Ishikawa (cell line): ENCODE results near the gene TBC1D8.

ENCODE experiments used
- CEBPB ChIP-seq: IDR thresholded peaks from 2 replicates; pipeline ENCODE4 v1.6.1; 2012
- CREB1 ChIP-seq: IDR thresholded peaks from 2 replicates; pipeline ENCODE4 v1.6.1; 2012; ENCODE audit warnings: low read depth
- EGR1 ChIP-seq: IDR thresholded peaks from 2 replicates; pipeline ENCODE4 v1.6.1; 2012
- EP300 ChIP-seq: IDR thresholded peaks from 2 replicates; pipeline ENCODE4 v1.6.1; 2012; ENCODE audit warnings: borderline replicate concordance
- FOXM1 ChIP-seq: IDR thresholded peaks from 2 replicates; pipeline ENCODE4 v1.6.1; 2012; ENCODE audit warnings: low read depth, borderline replicate concordance
- MAX ChIP-seq: IDR thresholded peaks from 2 replicates; pipeline ENCODE4 v1.6.1; 2012
- NFIC ChIP-seq: IDR thresholded peaks from 2 replicates; pipeline ENCODE4 v1.6.1; 2012
- RAD21 ChIP-seq: IDR thresholded peaks from 2 replicates; pipeline ENCODE4 v1.6.1; 2012; ENCODE audit warnings: low read depth
- REST ChIP-seq: IDR thresholded peaks from 2 replicates; pipeline ENCODE4 v1.6.1; 2012; ENCODE audit warnings: low read depth, mild to moderate bottlenecking
- TAF1 ChIP-seq: IDR thresholded peaks from 2 replicates; pipeline ENCODE4 v1.6.1; 2012; ENCODE audit warnings: low read depth, mild to moderate bottlenecking
- TCF12 ChIP-seq: IDR thresholded peaks from 2 replicates; pipeline ENCODE4 v1.6.1; 2012; ENCODE audit warnings: low read depth
- TEAD4 ChIP-seq: IDR thresholded peaks from 2 replicates; pipeline ENCODE4 v1.6.1; 2012
- USF1 ChIP-seq: IDR thresholded peaks from 2 replicates; pipeline ENCODE4 v1.6.1; 2012
- YY1 ChIP-seq: IDR thresholded peaks from 2 replicates; pipeline ENCODE4 v1.6.1; 2012; ENCODE audit warnings: low read depth
- ZBTB7A ChIP-seq: IDR thresholded peaks from 2 replicates; pipeline ENCODE4 v1.6.1; 2012; ENCODE audit warnings: low read depth

TBC1D8 gene

GRCh38 chr2:101185085-101185484 is 33.9 kb upstream of the TBC1D8 start:
- no peak for TF ChIP-seq MAX
- no peak for TF ChIP-seq USF1
- no peak for TF ChIP-seq CEBPB
- TF ChIP-seq FOXM1 = no peak
- no peak for TF ChIP-seq CREB1
- no peak for TF ChIP-seq EP300
- no peak for TF ChIP-seq RAD21
- TF ChIP-seq REST = no peak
- no peak for TF ChIP-seq EGR1
- TF ChIP-seq TAF1 = no peak
- no peak for TF ChIP-seq ZBTB7A
- TF ChIP-seq TCF12 = no peak
- TF ChIP-seq YY1 = no peak
- no peak for TF ChIP-seq NFIC

GRCh38 chr2:101179982-101180381 is 28.8 kb upstream of the TBC1D8 start:
- TF ChIP-seq TCF12 = no peak
- no peak for TF ChIP-seq EGR1
- TF ChIP-seq TEAD4 = no peak
- TF ChIP-seq RAD21 = no peak
- no peak for TF ChIP-seq YY1
- no peak for TF ChIP-seq MAX
- TF ChIP-seq CEBPB = no peak

- TF ChIP-seq USF1 (no peak), MAX (no peak), ZBTB7A (no peak), NFIC (no peak), REST (no peak), CREB1 (no peak), EGR1 (no peak), EP300 (no peak), TAF1 (no peak)
Observed at GRCh38 chr2:101176803-101177202, 25.6 kb upstream of the TBC1D8 start.

- no peak for TF ChIP-seq RAD21
- no peak for TF ChIP-seq TAF1
- no peak for TF ChIP-seq CEBPB
- TF ChIP-seq USF1 = no peak
- TF ChIP-seq TCF12 = no peak
- no peak for TF ChIP-seq YY1
- TF ChIP-seq CREB1 = no peak
- no peak for TF ChIP-seq NFIC
- no peak for TF ChIP-seq TEAD4
- TF ChIP-seq EGR1 = no peak
- TF ChIP-seq MAX = no peak
- TF ChIP-seq ZBTB7A = no peak
- no peak for TF ChIP-seq FOXM1
Observed at GRCh38 chr2:101175991-101176390, 24.8 kb upstream of the TBC1D8 start.

- TF ChIP-seq YY1 = no peak
- no peak for TF ChIP-seq MAX
- no peak for TF ChIP-seq USF1
- TF ChIP-seq FOXM1 = no peak
- TF ChIP-seq NFIC = no peak
- TF ChIP-seq CREB1 = no peak
- no peak for TF ChIP-seq TAF1
- TF ChIP-seq EGR1 = no peak
- TF ChIP-seq CEBPB = no peak
- TF ChIP-seq REST = no peak
Observed at GRCh38 chr2:101173707-101174295, 22.6 kb upstream of the TBC1D8 start.
